AG09309 (cell line): ENCODE results near the gene MUC4.
"Not testable (repeated sequence)": the region's sequence is repeated elsewhere in the genome, so short reads cannot be mapped to it uniquely, and the experiment has no call there.

Source experiments
- DNase-seq: peaks from one replicate; pipeline ENCODE4 v3.0.0-alpha.2; 2010; ENCODE audit warnings: low read depth
- H3K4me3 ChIP-seq: 2 replicates; pipeline ENCODE4 v1.5.1; 2011; ENCODE audit warnings: mild to moderate bottlenecking, low read depth, low read length, moderate library complexity; ENCODE audit not compliant: control insufficient read depth
- CTCF ChIP-seq: IDR thresholded peaks from 2 replicates; pipeline ENCODE4 v1.5.1; 2011; ENCODE audit warnings: mild to moderate bottlenecking, low read depth, low read length, inconsistent platforms; ENCODE audit not compliant: insufficient read depth, control insufficient read depth; ENCODE audit errors: missing control alignments

The MUC4 gene

DNA sequence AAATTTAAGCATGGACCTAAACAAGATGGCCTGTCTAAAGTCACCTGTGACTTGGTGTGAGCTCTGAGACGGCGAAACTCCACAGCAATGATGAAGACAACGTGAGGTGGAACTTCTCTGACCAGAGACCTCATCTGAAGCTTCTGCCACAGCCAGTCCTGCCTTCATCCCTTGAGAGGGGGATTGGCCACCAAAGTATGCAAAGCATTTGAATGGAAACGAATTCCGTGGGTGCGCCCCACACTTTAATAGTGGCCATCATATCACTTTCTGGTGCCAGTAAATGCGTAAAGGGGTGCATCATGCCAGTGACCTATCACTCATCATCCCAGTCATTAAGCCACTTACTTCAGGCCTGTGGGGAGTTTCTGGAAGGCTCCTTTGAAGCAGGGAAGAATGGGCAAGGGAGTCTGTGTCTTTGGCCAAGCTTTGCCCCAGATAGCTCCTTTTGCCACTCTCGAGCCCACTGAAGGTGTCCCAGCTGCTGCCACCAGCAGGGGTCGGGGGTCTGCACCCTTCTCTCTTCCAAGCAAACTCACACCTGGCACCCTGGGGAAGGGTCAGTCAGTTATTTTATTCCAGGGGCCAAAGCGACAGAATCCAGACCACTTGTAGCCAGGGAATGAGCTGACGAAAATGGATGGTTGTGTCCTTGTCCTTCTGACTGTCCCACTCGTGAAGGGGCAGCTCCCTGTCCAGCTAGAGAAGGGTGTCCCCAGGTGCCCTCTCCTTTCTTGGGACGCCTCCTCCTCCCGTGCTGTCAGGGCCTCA is 73.3 kb downstream of the MUC4 start:
- DNase-seq, result no peak
- H3K4me3 ChIP-seq, result no peak overlapping the region
- TF ChIP-seq CTCF, result no peak

GRCh38 chr3:195737782-195738181 is 73.9 kb downstream of the MUC4 start:
- not testable (repeated sequence) for DNase-seq, H3K4me3 ChIP-seq

GRCh38 chr3:195736866-195737490 is 74.8 kb downstream of the MUC4 start:
- no peak overlapping the region for H3K4me3 ChIP-seq
- TF ChIP-seq CTCF, result no peak
- no peak for DNase-seq

- TF ChIP-seq CTCF, result no peak
- no peak for DNase-seq
- no peak overlapping the region for H3K4me3 ChIP-seq
Measured at GRCh38 chr3:195735036-195735695, 76.6 kb downstream of the MUC4 start.

- DNase-seq, result no peak
- H3K4me3 ChIP-seq, result no peak overlapping the region
- TF ChIP-seq CTCF, result no peak
Measured at GRCh38 chr3:195732940-195733339, 78.8 kb downstream of the MUC4 start.

- no peak overlapping the region for H3K4me3 ChIP-seq
- no peak for DNase-seq
- TF ChIP-seq CTCF, result no peak
Measured at GRCh38 chr3:195731356-195731905, 80.3 kb downstream of the MUC4 start.
